A172 (cell line): Measurements from ENCODE around the gene CD101. TPM values are rescaled to one million over a fixed set of nuclear protein-coding genes. Genes with fewer than 3 reads are reported as not detected.

Source experiments
- DNase-seq: peaks from one replicate; pipeline ENCODE4 v3.0.0-alpha.2; 2015; ENCODE audit warnings: low spot score
- total RNA-seq: library from RNA; depleted of rRNA; stranded (reverse); fragments of >200 nt; shearing (Covaris generic); gene quantifications from 2 replicates; pipeline ENCODE4 v1.2.3, GENCODE V29; 2014

Gene CD101
- total RNA-seq, 1 experiment from 2014 or later = not detected

GRCh38 chr1:117015724-117016123 is 14.2 kb downstream of the CD101 start:
- DNase-seq = no peak

DNA sequence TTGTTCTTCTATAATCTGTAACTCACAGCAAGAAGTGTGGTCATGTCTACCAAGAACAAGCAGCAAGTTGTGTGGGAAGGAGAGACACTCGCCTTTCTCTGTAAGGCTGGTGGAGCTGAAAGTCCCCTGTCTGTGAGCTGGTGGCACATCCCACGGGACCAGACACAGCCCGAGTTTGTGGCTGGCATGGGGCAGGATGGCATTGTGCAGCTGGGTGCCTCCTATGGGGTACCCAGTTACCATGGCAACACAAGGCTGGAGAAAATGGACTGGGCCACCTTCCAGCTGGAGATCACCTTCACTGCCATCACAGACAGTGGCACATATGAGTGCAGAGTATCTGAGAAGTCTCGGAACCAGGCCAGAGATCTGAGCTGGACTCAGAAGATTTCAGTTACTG is 15.5 kb downstream of the CD101 start:
- no peak for DNase-seq

- no peak for DNase-seq
Measured at GRCh38 chr1:117017648-117018047, 16.1 kb downstream of the CD101 start.

- no peak for DNase-seq
Measured at GRCh38 chr1:117020526-117021156, 19.1 kb downstream of the CD101 start.

GRCh38 chr1:117022114-117022513 is 20.6 kb downstream of the CD101 start:
- DNase-seq = no peak

DNA sequence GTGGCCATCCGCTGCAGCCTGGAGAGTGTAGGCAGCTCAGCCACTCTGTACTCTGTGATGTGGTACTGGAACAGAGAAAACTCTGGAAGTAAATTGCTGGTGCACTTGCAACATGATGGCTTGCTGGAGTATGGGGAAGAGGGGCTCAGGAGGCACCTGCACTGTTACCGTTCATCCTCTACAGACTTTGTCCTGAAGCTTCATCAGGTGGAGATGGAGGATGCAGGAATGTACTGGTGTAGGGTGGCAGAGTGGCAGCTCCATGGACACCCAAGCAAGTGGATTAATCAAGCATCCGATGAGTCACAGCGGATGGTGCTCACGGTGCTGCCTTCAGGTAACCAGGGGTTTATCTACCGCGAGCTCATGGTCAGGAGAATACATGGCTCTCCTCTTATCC is 24.0 kb downstream of the CD101 start:
- no peak for DNase-seq

DNA sequence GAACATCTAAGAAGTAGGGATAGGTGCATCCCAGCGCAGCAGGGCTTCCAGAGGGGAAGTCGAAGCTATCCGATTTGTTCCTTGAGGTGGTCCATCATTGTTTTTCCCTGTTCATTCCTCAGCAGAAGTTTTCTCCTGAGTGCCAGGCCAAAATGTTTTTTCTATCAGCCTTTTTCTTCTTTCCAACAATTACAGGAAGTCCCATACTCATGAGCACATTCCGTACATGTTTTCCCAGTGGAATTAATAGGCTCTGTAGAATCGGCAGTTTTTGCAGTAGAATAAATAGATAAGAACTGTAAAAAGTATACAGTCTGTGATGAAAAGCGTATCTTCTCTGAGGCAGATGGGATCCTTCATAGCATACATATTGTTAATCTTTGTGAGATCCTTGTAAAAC is 24.8 kb downstream of the CD101 start:
- DNase-seq = no peak

DNA sequence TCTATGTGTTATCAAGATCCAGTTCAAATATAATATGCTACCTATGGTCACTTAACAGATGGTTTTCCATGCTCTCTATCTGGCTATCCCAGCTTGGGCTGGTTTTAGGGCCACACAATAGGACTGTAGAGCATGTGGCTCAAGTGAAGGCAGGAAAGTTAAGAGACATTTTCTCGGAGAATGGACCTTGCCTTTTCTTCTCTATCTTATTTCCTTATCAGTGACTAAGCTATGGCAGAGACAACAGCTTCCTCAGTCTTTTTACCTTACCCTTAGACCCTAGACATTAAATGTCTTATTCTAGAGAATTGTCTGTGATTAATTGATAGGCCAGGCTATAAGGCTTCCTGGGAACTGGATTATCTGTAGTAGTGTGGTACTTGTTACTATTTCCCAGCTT is 28.1 kb downstream of the CD101 start:
- no peak for DNase-seq

GRCh38 chr1:117030271-117030877 is 28.8 kb downstream of the CD101 start:
- DNase-seq = no peak

GRCh38 chr1:117032266-117032665 is 30.7 kb downstream of the CD101 start:
- DNase-seq = no peak

DNA sequence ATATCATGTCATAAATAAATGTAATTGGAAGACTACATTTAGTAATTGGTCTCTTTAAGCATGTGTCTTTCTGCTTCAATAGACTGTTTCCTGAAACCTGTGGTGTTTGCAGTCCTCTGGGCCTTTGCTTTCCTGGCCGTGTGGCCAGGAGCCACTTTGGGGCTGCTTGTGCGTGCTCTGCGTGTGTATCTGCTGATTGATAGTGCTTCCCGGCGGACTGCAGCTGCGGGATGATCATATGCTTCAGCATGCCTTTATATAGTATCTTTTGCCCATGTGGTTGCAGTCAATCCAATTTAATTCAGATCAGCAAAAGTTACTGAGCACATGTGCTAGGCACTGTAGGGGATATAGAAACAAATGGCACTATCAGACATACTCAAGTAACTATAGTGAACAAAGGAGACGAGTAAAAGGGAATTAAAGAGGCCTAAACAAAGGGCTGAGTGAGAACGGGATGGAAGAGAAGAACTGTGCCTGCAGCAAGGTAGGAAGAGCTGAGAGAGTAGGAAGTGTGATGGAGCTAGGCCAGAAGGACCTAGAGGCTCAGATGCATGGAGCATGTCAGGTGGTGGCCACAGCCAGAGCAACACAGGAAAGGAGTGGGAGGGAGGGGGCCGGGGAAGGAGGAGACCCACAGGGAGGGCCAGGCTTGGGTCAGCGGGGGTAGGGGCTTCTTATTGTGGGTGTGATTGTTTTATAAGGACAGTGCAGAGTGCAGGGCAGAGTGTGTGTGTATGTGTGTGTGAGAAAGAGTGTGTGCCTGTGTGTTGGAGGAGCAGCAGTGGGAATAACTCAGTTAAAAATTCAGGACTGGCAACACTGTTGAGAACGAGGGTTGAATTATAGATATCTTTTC is 31.4 kb downstream of the CD101 start:
- DNase-seq = no peak

- DNase-seq = no peak
Measured at GRCh38 chr1:117033772-117034171, 32.2 kb downstream of the CD101 start.

GRCh38 chr1:117034791-117035290 is 33.3 kb downstream of the CD101 start:
- no peak for DNase-seq

DNA sequence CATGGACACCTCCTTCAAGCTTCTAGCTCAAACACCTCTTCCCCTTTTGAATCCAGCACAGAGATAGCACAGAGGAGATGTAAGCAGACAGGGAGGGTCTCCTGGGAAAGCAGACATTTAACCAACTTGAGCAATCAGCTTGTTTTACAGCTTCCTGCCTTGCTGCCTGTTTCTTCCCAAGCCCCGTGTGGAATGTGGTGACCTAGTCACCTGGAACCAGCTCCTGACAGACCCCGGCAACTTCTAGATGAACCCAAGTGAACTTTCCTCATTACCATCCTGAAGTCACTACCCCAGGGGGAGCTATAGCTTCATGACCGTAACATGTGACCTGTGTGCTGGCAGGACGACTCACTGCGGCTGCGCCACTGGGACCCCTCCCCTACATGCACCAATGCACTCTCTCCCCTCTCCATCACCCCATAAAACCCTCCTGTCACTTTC is 34.5 kb downstream of the CD101 start:
- no peak for DNase-seq

DNA sequence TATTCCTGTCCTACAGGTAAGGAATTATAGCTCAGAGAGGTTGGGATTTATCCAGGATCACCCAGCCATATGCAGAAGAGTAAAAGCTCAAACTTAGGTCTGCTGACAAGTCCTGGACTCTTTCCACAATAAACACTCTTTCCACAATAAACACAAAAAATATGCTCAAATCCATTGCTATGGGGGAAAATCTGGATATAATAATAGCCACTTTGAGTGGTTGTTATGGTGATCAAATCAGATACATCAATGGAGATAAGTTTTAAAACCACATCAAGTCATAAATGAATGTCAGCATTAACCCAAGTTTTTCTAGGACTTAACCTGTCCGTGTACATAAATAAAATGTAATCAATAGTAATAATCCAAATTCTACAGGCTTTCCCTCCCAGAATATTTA is 36.2 kb downstream of the CD101 start:
- DNase-seq = no peak

DNA sequence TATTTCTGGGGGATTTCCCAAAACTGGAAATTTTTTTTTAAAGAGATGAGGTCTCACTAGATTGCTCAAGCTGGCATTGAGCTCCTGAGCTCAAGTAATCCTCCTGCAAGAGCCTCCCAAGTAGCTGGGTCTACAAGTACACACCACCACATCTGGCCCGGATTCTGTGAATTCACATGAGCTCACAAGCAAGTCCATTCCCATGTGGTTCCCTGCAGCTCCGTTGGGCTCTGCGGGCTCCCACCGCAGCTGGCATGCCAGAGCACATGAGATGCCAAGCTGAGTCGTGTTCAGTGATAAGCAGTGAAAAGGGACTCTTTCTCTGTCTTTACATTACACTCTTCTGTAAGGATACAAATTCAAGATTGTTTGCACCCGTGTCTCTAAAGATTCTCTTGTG is 36.7 kb downstream of the CD101 start:
- no peak for DNase-seq

GRCh38 chr1:117044217-117044616 is 42.7 kb downstream of the CD101 start:
- no peak for DNase-seq

DNA sequence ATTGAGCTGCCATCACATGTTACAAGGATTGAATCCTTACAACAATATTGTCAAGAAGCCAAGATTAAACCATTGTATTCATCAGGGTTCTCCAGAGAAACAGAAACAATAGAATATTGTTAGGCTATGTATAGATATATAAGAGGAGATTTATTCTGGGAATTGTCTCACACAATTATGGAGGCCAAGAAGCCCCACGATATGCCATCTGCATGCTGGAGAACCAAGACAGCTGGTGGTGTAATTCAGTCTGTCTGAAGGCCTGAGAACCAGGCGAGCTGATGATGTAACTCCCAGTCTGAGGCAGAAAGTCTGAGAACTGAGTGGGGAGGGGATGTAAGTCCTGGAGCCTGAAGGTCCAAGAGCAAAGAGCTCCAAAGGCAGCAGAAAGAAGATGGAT is 44.1 kb downstream of the CD101 start:
- DNase-seq = no peak

DNA sequence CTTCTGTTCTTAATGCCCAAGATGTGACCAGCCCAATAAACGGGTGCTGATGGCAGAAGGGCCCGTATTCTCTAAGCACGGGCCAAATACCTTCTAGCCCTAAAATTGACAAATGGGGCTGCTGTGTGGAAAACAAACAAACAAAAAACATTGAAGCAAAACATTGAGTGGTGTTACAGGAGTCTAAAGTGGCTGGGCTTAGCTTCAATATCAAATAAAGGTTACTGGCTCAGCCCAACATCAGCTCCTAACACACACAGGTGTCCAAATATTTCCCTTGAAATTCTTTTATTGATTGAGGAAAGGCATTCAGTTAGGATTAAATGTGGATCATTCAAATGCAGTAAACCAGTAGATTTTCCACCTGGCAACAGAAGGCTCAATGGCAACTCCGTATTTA is 45.2 kb downstream of the CD101 start:
- DNase-seq = no peak

- DNase-seq = no peak
Measured at GRCh38 chr1:117047271-117047670, 45.7 kb downstream of the CD101 start.

- no peak for DNase-seq
Measured at GRCh38 chr1:117049857-117050256, 48.3 kb downstream of the CD101 start.

DNA sequence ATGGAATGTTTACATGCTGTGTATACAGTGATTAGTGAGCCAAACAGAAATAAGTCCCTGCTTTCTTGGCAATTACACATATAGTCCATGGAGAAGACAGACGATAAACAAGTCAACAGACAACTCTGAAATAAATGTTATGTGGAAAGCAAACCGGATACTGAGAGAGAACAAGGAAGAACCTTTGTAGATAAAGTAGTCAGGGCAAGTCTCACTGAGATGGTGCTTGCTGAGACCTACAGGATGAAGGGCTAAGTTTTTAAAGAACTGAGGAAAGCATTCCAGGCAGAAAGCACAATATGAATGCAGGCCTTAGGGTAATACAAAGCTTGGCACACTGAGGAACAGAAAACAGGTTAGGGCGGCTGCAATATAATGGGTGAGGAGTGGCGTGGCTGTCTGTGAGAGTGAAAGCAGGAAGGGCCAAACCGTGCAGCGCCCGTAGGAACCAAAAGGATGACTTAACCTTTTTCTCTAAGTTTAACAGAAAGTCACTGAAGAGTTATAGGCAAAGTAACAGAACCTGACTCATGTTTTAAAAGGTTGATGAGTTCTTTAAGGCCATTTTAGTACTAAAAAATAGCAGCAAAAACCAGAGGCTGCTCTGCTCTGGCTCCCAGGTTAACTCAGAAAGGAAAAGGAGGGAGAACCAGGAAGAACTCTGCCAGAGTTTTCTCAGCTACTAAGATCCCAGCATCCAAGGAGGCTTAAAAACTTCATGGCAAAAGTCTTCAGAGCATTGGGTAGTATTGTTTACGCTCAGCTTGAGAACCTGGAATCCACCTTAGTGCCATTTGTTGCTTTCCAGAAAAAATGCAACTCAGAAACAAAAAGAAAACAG is 49.9 kb downstream of the CD101 start:
- DNase-seq = no peak
